ENCODE measurements around the gene PTGDS.

The PTGDS gene

DNA sequence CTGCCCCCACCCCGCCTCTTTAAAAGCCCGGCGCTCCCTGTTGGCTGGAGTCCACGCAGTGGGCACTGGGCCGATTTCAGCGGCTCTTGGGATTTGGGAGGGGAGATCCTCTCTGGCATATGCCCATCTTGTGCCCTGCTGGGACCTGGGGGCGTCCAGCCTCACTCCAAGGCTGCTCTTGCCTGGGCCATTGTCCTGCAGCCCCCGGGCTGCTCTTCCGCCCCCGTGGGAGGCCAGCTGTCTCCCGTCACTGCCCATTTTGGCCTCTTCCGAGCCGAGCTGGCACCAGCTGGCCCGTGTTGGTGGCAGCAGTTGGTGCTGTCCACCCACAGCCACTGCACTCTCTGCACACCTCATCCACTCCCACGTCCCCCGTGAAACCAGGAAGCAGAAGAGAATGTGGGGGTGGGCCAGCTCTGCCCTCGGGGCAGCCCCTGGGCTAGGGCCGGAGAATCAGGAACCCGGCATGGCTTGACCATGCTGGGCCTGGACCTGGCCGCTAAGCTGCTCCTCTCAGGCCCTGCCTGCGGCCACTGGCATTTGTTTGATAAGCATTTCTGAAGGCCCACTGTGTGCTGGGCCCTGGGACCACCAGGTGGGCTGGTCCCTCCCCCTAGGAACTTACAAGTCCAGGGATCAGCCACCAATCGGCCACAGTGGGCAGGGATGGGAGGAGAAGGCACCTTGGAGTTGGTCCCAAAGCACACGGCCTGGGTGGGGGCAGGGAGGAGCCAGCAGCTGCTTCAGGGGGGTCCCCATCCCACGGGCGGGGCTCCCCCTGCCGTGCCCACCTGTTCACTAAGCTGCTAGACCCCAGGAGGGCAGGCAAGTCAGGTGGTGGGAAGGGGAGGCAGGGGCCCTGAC, 30.0 kb upstream of the PTGDS start:
- TF ChIP-seq, protein P1, sequence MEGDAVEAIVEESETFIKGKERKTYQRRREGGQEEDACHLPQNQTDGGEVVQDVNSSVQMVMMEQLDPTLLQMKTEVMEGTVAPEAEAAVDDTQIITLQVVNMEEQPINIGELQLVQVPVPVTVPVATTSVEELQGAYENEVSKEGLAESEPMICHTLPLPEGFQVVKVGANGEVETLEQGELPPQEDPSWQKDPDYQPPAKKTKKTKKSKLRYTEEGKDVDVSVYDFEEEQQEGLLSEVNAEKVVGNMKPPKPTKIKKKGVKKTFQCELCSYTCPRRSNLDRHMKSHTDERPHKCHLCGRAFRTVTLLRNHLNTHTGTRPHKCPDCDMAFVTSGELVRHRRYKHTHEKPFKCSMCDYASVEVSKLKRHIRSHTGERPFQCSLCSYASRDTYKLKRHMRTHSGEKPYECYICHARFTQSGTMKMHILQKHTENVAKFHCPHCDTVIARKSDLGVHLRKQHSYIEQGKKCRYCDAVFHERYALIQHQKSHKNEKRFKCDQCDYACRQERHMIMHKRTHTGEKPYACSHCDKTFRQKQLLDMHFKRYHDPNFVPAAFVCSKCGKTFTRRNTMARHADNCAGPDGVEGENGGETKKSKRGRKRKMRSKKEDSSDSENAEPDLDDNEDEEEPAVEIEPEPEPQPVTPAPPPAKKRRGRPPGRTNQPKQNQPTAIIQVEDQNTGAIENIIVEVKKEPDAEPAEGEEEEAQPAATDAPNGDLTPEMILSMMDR (conservative IDR thresholded peaks at IDR 0.05; ENCODE audit: low read length): no peak
- DNase-seq (ENCODE audit: low read depth): no peak
- H3K4me3 ChIP-seq (ENCODE audit: low read length): no peak overlapping the region

DNA sequence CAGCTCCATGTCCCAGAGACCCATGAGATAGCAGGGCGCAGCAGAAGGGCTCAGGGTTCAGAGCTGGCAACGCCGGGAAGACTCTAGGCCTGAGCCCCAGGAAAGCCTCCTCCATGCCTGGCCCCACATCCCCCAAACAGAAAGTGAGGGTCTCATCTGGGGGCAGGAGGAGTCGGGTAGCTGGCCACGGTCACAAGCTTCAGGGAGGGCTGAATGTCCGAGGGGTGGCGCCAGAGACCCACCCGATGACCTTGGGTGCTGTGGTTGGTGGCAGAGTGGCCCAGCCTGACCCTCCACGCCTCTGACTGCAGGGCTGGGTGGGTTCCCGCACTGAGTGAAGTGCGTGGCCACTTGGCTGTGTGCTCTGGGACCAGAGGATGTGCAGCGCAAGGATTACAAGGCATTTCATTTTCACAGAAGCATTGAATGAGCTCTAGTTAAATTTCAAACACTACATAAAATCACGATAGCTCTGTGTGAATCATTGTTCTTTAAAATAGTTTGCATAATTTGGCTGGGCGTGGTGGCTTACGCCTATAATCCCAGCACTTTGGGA, 29.3 kb upstream of the PTGDS start:
- DNase-seq (ENCODE audit: low read depth): peak; percentile 49
- TF ChIP-seq, protein P1 (conservative IDR thresholded peaks at IDR 0.05; ENCODE audit: low read length): peak; percentile 51
- no peak overlapping the region for H3K4me3 ChIP-seq (ENCODE audit: low read length)

DNA sequence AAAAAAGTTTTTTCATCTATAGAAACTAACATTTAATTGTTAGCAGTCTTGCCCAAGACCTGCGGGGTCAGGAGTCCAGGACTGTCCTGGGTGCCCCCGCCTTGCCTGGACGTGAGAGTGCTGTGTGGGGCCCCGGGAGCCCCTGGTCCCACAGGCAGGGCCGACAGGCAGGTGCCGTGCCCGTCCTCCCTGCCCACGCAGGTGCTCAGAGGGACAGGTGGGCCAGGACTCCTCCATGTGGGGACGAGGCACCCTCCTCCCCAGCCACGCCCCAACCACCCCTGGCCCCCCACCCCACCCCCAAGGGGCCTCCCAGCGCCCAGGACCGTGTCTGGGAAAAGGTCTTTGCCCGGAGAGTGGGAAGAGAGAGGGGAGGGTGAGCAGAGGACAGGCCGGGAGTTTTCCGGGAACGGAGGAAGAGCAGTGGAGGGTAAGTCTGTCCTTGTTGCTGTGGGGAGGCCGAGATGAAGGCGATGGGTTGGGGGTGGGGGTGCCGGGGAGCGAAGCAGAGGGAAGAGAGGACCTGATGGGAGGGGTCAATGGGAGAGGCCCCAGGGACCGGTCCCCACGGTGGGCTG, 28.0 kb upstream of the PTGDS start:
- TF ChIP-seq, protein P1 (conservative IDR thresholded peaks at IDR 0.05; ENCODE audit: low read length): no peak
- H3K4me3 ChIP-seq (ENCODE audit: low read length): peak overlapping the region; percentile 58
- DNase-seq (ENCODE audit: low read depth): no peak

DNA sequence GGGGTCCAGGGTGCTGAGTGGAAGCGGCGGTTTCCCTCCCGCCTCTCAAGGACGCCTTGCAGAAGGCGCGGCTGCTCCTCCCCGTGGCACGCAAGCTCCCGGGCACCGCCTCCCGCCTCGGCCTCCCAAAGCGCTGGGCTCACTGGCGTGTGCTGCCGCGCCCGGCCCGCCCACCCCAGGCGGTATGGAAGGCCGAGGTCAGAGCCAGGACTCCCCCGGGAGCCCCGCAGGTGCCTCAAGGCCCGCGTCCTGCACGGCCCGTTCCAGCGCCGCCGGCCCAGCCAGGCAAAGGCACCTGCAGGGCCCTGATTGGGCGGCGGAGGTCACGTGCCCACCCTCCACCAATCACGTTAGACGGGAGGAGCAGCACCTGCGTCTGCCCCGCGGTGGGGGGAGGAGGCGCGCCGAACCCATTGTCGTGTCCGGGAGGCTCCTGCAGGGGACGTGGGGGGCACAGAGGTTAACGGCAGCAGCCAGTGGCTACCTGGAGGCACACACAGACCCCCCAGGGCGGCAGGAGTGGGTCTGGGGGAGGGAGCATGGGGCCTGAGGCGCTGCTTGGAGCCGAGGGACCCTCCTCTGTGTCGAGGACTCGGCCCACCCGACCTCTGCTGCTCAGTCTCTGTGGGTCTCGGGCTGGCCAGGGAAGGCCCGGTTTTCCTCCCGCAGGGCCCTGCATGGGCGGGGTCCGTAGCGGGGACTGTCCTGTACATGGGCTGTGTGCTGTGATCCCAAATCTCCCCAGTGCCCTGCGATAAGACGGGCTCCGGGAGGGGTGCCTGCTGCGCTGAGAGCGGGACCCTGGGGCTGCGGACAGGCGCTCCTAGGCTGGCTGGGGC, 27.3 kb upstream of the PTGDS start:
- TF ChIP-seq, protein P1 (conservative IDR thresholded peaks at IDR 0.05; ENCODE audit: low read length): no peak
- peak; percentile 63 for DNase-seq (ENCODE audit: low read depth)
- H3K4me3 ChIP-seq (ENCODE audit: low read length): peak overlapping the region; percentile 58

DNA sequence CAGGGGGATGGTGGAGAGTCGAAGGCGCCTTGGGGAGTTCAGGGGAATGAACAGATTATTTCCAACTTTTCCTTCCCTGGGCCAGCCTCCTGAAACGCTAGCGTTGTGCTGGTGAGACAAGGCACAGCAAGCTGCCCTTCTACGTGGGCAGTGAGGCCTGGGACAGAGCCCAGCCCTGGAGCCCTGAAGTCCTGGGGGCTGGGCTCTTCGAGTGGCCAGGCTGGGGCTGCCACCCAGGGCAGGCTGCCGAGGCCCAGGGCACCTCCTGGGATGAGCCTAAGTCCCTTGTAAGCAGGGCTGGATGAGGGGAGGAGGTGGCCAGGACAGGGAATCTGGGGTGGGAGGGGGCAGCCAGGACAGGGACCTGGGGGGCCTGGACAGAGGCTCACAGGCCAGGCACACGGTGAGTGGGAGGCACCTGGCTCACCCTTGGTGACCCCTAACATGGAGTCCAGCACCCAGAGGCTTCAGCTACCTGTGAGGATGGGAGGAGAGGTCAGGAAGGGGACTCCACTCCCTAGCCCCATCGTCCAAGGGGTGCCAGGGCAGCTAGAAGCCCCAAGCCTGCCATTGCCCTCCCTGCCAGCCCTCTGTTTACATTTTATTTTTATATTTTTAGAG, 26.5 kb upstream of the PTGDS start:
- H3K4me3 ChIP-seq (ENCODE audit: low read length): no peak overlapping the region
- DNase-seq (ENCODE audit: low read depth): no peak
- TF ChIP-seq, protein P1 (conservative IDR thresholded peaks at IDR 0.05; ENCODE audit: low read length): no peak

DNA sequence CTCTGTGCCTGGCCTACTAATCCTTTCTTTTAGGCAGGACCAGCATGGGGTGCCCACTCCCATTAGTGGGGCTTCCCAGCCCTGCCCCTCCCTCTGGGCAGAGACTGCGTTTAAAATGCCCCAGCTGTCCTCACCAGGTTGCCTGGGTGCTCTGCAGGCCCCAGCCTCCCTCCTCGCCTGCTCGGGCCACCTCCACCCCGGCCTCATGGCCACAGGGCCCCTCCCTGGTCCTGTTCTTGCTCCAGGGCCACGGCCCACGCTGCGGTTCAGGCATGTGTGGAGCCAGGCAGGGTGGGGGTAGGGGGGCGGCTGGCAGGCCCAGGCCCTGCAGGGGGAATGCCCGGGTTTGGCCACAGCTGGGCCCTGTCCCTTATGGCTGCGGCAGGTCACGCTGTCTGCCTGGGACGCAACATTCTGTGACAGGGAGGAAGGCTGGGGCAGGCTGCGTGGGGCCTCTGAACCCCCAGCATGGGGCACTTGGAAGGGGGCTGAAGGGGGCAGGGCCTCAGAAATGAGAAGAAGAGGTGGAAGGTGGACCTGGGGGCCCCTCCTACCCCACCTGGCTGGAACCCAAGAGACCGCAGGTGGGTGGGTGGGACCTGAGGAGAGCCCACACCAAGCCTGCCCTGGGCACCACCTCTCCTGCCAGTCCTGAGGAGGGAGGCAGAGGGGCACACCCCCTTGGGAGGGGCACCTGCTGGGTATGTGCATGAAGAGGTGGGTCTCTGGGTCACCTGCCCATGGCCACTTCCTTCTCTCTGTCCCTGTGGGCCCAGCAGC, 25.6 kb upstream of the PTGDS start, which contains the start of gene LCN12:
Gene LCN12, plus strand, starts transcription at position 733 of the 780 bp plus-strand sequence. CDS start 55 bp downstream, outside the sequence.
- DNase-seq (ENCODE audit: low read depth): no peak
- no peak within 1 kb of the TSS for H3K4me3 ChIP-seq (ENCODE audit: low read length)
- TF ChIP-seq, protein P1 (conservative IDR thresholded peaks at IDR 0.05; ENCODE audit: low read length): no peak
